Panc1 (cell line): ENCODE measurements around the gene CACNA1B.

Source experiments
- CTCF ChIP-seq: fragments of 450-650 bp; IDR thresholded peaks from 2 replicates; pipeline ENCODE4 v1.5.1; 2017; ENCODE audit warnings: mild to moderate bottlenecking
- POLR2AphosphoS5 ChIP-seq: IDR thresholded peaks from 2 replicates; pipeline ENCODE4 v1.6.1; 2012; ENCODE audit warnings: mild to moderate bottlenecking, low read depth, low read length, moderate library complexity
- SIN3A ChIP-seq: IDR thresholded peaks from 2 replicates; pipeline ENCODE4 v1.6.1; 2012; ENCODE audit warnings: low read depth, mild to moderate bottlenecking, low read length, moderate library complexity, borderline replicate concordance; ENCODE audit not compliant: insufficient read depth
- TCF7L2 ChIP-seq: IDR thresholded peaks from 2 replicates; pipeline ENCODE4 v1.6.1; 2011; ENCODE audit warnings: mild to moderate bottlenecking, low read depth, low read length, inconsistent platforms
- TF ChIP-seq, protein P1 (sequence below), 2 experiments: IDR thresholded peaks; 2 replicates each; pipeline ENCODE4 v1.6.1; 2011 to 2012; ENCODE audit warnings: low read depth in 2 of 2, control low read depth in 1 of 2, low read length in 1 of 2, mild to moderate bottlenecking in 1 of 2, moderate library complexity in 1 of 2; ENCODE audit not compliant: insufficient read depth in 1 of 2

DNA sequence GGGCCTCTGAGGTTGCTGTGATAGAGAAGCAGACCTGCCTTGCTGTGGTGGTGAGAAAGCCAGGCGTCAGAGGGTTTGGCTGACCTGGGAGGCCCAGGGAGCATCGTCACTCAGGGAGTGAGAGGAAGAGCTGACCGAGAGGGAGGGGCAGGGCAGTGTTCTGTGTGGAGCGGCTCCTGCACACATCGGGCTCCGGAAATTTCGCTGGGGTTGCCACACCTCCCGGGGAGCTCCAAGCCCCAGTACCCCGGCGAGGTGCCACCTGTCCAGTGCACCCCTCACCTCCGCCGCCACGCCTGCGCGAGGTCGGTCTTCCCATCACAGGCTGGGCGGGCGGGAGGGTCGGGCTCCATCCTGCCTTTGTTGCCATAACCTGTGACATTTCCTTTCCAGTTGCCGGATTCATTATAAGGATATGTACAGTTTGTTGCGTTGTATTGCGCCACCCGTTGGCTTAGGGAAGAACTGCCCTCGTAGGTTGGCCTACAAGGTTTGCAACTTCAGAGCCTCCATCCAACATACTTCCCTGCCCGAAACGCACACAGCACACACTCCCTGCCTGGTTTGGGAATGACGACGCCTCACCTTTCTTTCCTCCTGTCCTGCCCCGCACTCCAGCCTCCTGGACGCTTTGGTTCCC is 223.2 kb downstream of the CACNA1B start:
- TF ChIP-seq POLR2AphosphoS5, result no peak
- no peak for TF ChIP-seq CTCF
- TF ChIP-seq SIN3A, result no peak
- TF ChIP-seq, protein P1, sequence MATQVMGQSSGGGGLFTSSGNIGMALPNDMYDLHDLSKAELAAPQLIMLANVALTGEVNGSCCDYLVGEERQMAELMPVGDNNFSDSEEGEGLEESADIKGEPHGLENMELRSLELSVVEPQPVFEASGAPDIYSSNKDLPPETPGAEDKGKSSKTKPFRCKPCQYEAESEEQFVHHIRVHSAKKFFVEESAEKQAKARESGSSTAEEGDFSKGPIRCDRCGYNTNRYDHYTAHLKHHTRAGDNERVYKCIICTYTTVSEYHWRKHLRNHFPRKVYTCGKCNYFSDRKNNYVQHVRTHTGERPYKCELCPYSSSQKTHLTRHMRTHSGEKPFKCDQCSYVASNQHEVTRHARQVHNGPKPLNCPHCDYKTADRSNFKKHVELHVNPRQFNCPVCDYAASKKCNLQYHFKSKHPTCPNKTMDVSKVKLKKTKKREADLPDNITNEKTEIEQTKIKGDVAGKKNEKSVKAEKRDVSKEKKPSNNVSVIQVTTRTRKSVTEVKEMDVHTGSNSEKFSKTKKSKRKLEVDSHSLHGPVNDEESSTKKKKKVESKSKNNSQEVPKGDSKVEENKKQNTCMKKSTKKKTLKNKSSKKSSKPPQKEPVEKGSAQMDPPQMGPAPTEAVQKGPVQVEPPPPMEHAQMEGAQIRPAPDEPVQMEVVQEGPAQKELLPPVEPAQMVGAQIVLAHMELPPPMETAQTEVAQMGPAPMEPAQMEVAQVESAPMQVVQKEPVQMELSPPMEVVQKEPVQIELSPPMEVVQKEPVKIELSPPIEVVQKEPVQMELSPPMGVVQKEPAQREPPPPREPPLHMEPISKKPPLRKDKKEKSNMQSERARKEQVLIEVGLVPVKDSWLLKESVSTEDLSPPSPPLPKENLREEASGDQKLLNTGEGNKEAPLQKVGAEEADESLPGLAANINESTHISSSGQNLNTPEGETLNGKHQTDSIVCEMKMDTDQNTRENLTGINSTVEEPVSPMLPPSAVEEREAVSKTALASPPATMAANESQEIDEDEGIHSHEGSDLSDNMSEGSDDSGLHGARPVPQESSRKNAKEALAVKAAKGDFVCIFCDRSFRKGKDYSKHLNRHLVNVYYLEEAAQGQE (IDR thresholded peaks at IDR 0.05; ENCODE audit: insufficient read depth in 1 of 2, low read depth in 2 of 2, low read length in 1 of 2), result no peak
- TF ChIP-seq TCF7L2, result no peak
